WTC11 (cell line): ENCODE measurements around the gene UQCC2. TPM values are rescaled to one million over a fixed set of nuclear protein-coding genes. Genes with fewer than 3 reads are reported as not detected.

Experiments used
- CREB1 ChIP-seq: sonication (generic); formaldehyde crosslinking; IDR thresholded peaks from 2 replicates; pipeline ENCODE4 v1.8.0; 2023; ENCODE audit warnings: mild to moderate bottlenecking, missing genetic modification reagents
- ESRRA ChIP-seq: sonication (generic); formaldehyde crosslinking; IDR thresholded peaks from 2 replicates; pipeline ENCODE4 v1.8.1; 2022; ENCODE audit warnings: mild to moderate bottlenecking, missing genetic modification reagents, borderline replicate concordance
- FOXJ3 ChIP-seq: sonication (generic); formaldehyde crosslinking; IDR thresholded peaks from 2 replicates; pipeline ENCODE4 v1.9.0; 2021; ENCODE audit warnings: missing genetic modification reagents, mild to moderate bottlenecking, borderline replicate concordance
- FOXP1 ChIP-seq: sonication (generic); formaldehyde crosslinking; IDR thresholded peaks from 2 replicates; pipeline ENCODE4 v1.8.0; 2022; ENCODE audit warnings: missing genetic modification reagents, mild to moderate bottlenecking, moderate library complexity, borderline replicate concordance
- GTF2I ChIP-seq: fragments of 250-450 bp; sonication (Bioruptor Pico); conservative IDR thresholded peaks from 2 replicates; pipeline ENCODE4 v1.4.0; 2021; ENCODE audit warnings: mild to moderate bottlenecking
- NR2C2 ChIP-seq: sonication (generic); formaldehyde crosslinking; IDR thresholded peaks from 2 replicates; pipeline ENCODE4 v1.8.0; 2022; ENCODE audit warnings: mild to moderate bottlenecking, missing genetic modification reagents
- NR3C1 ChIP-seq: sonication (generic); formaldehyde crosslinking; conservative IDR thresholded peaks from 2 replicates; pipeline ENCODE4 v1.8.1; 2023; ENCODE audit warnings: low read depth, mild to moderate bottlenecking, missing genetic modification reagents
- PRRX2 ChIP-seq: fragments of 250-450 bp; sonication (Bioruptor Pico); IDR thresholded peaks from 2 replicates; pipeline ENCODE4 v1.8.0; 2021; ENCODE audit warnings: mild to moderate bottlenecking
- RORB ChIP-seq: fragments of 250-450 bp; sonication (Bioruptor Pico); IDR thresholded peaks from 2 replicates; pipeline ENCODE4 v1.9.0; 2021; ENCODE audit warnings: mild to moderate bottlenecking
- SMAD3 ChIP-seq: sonication (generic); formaldehyde crosslinking; IDR thresholded peaks from 2 replicates; pipeline ENCODE4 v1.8.0; 2022; ENCODE audit warnings: missing genetic modification reagents, mild to moderate bottlenecking, borderline replicate concordance
- SMAD4 ChIP-seq: sonication (generic); formaldehyde crosslinking; IDR thresholded peaks from 2 replicates; pipeline ENCODE4 v1.8.0; 2022; ENCODE audit warnings: mild to moderate bottlenecking, missing genetic modification reagents
- SP1 ChIP-seq: sonication (generic); formaldehyde crosslinking; conservative IDR thresholded peaks from 2 replicates; pipeline ENCODE4 v1.8.1; 2022; ENCODE audit warnings: missing genetic modification reagents
- TEAD1 ChIP-seq: sonication (generic); formaldehyde crosslinking; IDR thresholded peaks from 2 replicates; pipeline ENCODE4 v1.8.0; 2022; ENCODE audit warnings: mild to moderate bottlenecking, missing genetic modification reagents
- ZNF121 ChIP-seq: sonication (generic); formaldehyde crosslinking; IDR thresholded peaks from 2 replicates; pipeline ENCODE4 v1.8.0; 2023; ENCODE audit warnings: missing genetic modification reagents
- ZNF232 ChIP-seq: sonication (generic); formaldehyde crosslinking; IDR thresholded peaks from 2 replicates; pipeline ENCODE4 v1.8.0; 2022; ENCODE audit warnings: mild to moderate bottlenecking, missing genetic modification reagents
- ZNF423 ChIP-seq: fragments of 250-450 bp; sonication (Bioruptor Pico); IDR thresholded peaks from 2 replicates; pipeline ENCODE4 v2.1.2; 2022; ENCODE audit warnings: mild to moderate bottlenecking, moderate library complexity
- total RNA-seq: library from RNA; stranded (reverse); gene quantifications from 3 replicates; pipeline ENCODE4 v1.2.3, GENCODE V29; 2021
- TF ChIP-seq, protein P1 (sequence below): sonication (generic); formaldehyde crosslinking; IDR thresholded peaks from 2 replicates; pipeline ENCODE4 v1.8.1; 2022; ENCODE audit warnings: low read depth, missing genetic modification reagents, borderline replicate concordance
- TF ChIP-seq, protein P2 (sequence below): sonication (generic); formaldehyde crosslinking; IDR thresholded peaks from 2 replicates; pipeline ENCODE4 v1.8.1; 2023; ENCODE audit warnings: mild to moderate bottlenecking, missing genetic modification reagents, moderate library complexity
- TF ChIP-seq, protein P3 (sequence below): sonication (generic); formaldehyde crosslinking; IDR thresholded peaks from 2 replicates; pipeline ENCODE4 v1.8.0; 2022; ENCODE audit warnings: mild to moderate bottlenecking, missing genetic modification reagents
- TF ChIP-seq, protein P4 (sequence below): sonication (generic); formaldehyde crosslinking; conservative IDR thresholded peaks from 2 replicates; pipeline ENCODE4 v1.8.1; 2022; ENCODE audit warnings: mild to moderate bottlenecking, missing genetic modification reagents
- TF ChIP-seq, protein P5 (sequence below): sonication (generic); formaldehyde crosslinking; IDR thresholded peaks from 2 replicates; pipeline ENCODE4 v1.8.0; 2022; ENCODE audit warnings: mild to moderate bottlenecking, missing genetic modification reagents
- TF ChIP-seq, protein P6 (sequence below): fragments of 250-450 bp; sonication (Bioruptor Pico); IDR thresholded peaks from 2 replicates; pipeline ENCODE4 v1.9.0; 2021; ENCODE audit warnings: moderate library complexity, mild to moderate bottlenecking, inconsistent platforms, borderline replicate concordance
- TF ChIP-seq, protein P7 (sequence below): sonication (generic); formaldehyde crosslinking; IDR thresholded peaks from 2 replicates; pipeline ENCODE4 v1.8.1; 2022; ENCODE audit warnings: missing genetic modification reagents, borderline replicate concordance
- TF ChIP-seq, protein P8 (sequence below): fragments of 250-450 bp; sonication (Bioruptor Pico); conservative IDR thresholded peaks from 2 replicates; pipeline ENCODE4 v1.9.0; 2021; ENCODE audit warnings: mild to moderate bottlenecking
- TF ChIP-seq, protein P9 (sequence below): sonication (generic); formaldehyde crosslinking; IDR thresholded peaks from 2 replicates; pipeline ENCODE4 v1.8.0; 2022; ENCODE audit warnings: missing genetic modification reagents

The UQCC2 gene
- total RNA-seq, 1 experiment from 2014 or later = 65.8 TPM

DNA sequence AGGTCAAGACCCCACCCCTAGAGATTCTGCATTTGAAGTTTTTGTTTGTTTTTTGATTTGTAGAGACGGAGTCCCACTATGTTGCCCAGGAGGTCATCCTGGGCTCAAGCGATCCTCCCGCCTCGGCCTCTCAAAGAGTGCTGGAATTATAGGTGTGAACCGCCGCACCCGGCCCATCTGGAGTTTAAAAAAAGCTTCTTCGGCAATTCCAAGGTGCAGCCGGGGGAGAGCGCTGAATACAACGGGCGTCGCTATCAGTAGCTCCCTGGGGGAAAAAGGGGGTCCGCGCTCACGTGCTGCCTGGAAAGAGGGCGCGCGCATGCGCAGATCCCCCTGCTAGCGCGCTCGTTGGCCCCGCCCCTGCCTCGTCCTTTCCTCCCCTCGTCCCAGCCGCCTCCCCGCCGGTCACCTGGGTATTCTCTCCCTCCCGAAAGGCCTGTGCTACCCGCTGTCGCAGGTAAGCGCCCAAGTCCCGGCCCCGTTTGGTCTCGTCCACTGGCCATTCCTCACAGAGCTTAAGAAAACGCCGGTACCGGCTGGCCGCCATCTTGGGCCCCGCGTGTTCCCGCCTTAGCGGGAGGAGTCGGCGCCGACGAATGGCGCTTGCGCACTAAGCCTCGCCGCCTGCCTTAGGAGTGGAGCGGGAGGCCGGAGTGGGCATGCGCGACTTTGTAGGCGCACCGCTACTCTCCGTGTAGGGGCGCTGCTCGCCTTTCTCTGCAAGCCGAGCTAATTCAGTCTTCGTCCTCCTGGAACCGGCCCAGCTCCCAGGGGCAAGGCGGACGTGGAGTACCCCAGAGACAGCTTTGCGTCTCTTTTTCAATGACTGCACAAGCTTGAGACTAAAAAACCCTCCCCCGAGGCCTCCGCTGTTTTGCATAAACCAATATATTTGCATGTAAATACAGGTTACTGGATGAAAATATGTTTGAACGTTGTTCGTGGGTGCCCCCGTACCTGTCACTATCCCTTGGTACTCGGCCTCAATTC is at the start of gene UQCC2 (continued):
- 0 out of 2 replicates have a peak, but pooled peaks have one; percentile 34 for TF ChIP-seq CREB1 (CRISPR knock-in tag)
- no peak for TF ChIP-seq FOXJ3 (CRISPR knock-in tag)
- TF ChIP-seq ZNF423 (CRISPR knock-in tag) = no peak
- TF ChIP-seq NR3C1 (CRISPR knock-in tag) = no peak
- TF ChIP-seq, protein P1, sequence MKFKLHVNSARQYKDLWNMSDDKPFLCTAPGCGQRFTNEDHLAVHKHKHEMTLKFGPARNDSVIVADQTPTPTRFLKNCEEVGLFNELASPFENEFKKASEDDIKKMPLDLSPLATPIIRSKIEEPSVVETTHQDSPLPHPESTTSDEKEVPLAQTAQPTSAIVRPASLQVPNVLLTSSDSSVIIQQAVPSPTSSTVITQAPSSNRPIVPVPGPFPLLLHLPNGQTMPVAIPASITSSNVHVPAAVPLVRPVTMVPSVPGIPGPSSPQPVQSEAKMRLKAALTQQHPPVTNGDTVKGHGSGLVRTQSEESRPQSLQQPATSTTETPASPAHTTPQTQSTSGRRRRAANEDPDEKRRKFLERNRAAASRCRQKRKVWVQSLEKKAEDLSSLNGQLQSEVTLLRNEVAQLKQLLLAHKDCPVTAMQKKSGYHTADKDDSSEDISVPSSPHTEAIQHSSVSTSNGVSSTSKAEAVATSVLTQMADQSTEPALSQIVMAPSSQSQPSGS (CRISPR knock-in tag) = no peak
- TF ChIP-seq, protein P2, sequence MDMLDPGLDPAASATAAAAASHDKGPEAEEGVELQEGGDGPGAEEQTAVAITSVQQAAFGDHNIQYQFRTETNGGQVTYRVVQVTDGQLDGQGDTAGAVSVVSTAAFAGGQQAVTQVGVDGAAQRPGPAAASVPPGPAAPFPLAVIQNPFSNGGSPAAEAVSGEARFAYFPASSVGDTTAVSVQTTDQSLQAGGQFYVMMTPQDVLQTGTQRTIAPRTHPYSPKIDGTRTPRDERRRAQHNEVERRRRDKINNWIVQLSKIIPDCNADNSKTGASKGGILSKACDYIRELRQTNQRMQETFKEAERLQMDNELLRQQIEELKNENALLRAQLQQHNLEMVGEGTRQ = peak; percentile 89
- TF ChIP-seq FOXP1 (CRISPR knock-in tag) = peak; percentile 92; the same call in 1 of the 2 replicates
- TF ChIP-seq SMAD3 = peak; percentile 68; the same call in 1 of the 2 replicates
- no peak for TF ChIP-seq NR2C2 (CRISPR knock-in tag)
- no peak for TF ChIP-seq PRRX2 (CRISPR knock-in tag)
- peak; percentile 82 for TF ChIP-seq SP1 (CRISPR knock-in tag)
- peak; percentile 30; the same call in 1 of the 2 replicates for TF ChIP-seq ZNF232 (CRISPR knock-in tag)
- TF ChIP-seq, protein P3, sequence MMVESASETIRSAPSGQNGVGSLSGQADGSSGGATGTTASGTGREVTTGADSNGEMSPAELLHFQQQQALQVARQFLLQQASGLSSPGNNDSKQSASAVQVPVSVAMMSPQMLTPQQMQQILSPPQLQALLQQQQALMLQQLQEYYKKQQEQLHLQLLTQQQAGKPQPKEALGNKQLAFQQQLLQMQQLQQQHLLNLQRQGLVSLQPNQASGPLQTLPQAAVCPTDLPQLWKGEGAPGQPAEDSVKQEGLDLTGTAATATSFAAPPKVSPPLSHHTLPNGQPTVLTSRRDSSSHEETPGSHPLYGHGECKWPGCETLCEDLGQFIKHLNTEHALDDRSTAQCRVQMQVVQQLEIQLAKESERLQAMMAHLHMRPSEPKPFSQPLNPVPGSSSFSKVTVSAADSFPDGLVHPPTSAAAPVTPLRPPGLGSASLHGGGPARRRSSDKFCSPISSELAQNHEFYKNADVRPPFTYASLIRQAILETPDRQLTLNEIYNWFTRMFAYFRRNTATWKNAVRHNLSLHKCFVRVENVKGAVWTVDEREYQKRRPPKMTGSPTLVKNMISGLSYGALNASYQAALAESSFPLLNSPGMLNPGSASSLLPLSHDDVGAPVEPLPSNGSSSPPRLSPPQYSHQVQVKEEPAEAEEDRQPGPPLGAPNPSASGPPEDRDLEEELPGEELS (CRISPR knock-in tag) = no peak; the same call in 1 of the 2 replicates
- TF ChIP-seq GTF2I (CRISPR knock-in tag) = no peak
- TF ChIP-seq ZNF121 = no peak
- peak; percentile 88 for TF ChIP-seq TEAD1 (CRISPR knock-in tag)
- TF ChIP-seq, protein P4, sequence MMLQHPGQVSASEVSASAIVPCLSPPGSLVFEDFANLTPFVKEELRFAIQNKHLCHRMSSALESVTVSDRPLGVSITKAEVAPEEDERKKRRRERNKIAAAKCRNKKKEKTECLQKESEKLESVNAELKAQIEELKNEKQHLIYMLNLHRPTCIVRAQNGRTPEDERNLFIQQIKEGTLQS (CRISPR knock-in tag) = no peak
- TF ChIP-seq ESRRA (CRISPR knock-in tag) = 0 out of 2 replicates have a peak, but pooled peaks have one; percentile 44
- TF ChIP-seq, protein P5, sequence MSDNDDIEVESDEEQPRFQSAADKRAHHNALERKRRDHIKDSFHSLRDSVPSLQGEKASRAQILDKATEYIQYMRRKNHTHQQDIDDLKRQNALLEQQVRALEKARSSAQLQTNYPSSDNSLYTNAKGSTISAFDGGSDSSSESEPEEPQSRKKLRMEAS (CRISPR knock-in tag) = peak; percentile 97
- TF ChIP-seq, protein P6, sequence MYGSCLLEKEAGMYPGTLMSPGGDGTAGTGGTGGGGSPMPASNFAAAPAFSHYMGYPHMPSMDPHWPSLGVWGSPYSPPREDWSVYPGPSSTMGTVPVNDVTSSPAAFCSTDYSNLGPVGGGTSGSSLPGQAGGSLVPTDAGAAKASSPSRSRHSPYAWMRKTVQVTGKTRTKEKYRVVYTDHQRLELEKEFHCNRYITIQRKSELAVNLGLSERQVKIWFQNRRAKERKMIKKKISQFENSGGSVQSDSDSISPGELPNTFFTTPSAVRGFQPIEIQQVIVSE (CRISPR knock-in tag) = no peak
- TF ChIP-seq, protein P7, sequence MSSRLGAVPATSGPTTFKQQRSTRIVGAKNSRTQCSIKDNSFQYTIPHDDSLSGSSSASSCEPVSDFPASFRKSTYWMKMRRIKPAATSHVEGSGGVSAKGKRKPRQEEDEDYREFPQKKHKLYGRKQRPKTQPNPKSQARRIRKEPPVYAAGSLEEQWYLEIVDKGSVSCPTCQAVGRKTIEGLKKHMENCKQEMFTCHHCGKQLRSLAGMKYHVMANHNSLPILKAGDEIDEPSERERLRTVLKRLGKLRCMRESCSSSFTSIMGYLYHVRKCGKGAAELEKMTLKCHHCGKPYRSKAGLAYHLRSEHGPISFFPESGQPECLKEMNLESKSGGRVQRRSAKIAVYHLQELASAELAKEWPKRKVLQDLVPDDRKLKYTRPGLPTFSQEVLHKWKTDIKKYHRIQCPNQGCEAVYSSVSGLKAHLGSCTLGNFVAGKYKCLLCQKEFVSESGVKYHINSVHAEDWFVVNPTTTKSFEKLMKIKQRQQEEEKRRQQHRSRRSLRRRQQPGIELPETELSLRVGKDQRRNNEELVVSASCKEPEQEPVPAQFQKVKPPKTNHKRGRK (CRISPR knock-in tag) = no peak
- no peak for TF ChIP-seq RORB
- TF ChIP-seq SMAD4 (CRISPR knock-in tag) = no peak
- TF ChIP-seq, protein P8, sequence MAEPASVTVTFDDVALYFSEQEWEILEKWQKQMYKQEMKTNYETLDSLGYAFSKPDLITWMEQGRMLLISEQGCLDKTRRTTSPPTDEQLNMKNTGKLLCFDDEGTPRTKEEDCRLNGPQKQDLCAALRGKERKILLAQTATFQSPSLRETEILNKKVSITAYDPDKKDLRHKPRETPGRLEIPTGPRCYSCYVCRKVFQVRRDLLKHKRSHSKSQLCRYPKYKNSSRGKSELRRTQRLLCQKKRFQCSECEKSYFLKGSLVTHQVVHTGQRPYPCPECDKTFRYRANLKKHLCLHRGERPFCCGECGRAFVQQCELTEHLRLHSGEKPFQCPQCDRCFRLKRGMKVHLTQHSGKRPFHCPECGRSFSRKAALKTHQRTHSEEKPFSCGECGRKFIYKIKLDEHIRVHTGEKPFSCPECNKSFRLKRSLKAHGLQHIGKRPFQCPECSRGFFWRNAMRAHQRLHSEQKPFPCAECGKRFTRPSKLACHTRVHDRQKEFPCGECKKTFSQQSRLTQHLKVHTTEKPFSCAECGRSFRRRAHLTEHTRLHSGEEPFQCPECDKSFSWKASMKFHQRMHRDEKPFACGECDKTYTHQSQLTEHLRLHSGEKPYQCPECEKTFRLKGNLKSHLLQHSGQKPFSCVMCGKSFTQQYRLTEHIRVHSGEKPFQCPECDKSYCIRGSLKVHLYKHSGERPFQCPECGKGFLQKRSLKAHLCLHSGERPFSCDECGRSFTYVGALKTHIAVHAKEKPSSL (CRISPR knock-in tag) = no peak
- TF ChIP-seq, protein P9, sequence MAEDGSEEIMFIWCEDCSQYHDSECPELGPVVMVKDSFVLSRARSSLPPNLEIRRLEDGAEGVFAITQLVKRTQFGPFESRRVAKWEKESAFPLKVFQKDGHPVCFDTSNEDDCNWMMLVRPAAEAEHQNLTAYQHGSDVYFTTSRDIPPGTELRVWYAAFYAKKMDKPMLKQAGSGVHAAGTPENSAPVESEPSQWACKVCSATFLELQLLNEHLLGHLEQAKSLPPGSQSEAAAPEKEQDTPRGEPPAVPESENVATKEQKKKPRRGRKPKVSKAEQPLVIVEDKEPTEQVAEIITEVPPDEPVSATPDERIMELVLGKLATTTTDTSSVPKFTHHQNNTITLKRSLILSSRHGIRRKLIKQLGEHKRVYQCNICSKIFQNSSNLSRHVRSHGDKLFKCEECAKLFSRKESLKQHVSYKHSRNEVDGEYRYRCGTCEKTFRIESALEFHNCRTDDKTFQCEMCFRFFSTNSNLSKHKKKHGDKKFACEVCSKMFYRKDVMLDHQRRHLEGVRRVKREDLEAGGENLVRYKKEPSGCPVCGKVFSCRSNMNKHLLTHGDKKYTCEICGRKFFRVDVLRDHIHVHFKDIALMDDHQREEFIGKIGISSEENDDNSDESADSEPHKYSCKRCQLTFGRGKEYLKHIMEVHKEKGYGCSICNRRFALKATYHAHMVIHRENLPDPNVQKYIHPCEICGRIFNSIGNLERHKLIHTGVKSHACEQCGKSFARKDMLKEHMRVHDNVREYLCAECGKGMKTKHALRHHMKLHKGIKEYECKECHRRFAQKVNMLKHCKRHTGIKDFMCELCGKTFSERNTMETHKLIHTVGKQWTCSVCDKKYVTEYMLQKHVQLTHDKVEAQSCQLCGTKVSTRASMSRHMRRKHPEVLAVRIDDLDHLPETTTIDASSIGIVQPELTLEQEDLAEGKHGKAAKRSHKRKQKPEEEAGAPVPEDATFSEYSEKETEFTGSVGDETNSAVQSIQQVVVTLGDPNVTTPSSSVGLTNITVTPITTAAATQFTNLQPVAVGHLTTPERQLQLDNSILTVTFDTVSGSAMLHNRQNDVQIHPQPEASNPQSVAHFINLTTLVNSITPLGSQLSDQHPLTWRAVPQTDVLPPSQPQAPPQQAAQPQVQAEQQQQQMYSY (CRISPR knock-in tag) = 0 out of 2 replicates have a peak, but pooled peaks have one; percentile 13
